ELR (cell line): ENCODE measurements around the gene LMAN1L.

Source experiments
- DNase-seq: peaks from one replicate; pipeline ENCODE4 v3.0.0-alpha.2; 2015; ENCODE audit warnings: low read depth

The LMAN1L gene

GRCh38 chr15:74794248-74794969 is 18.2 kb upstream of the LMAN1L start:
- DNase-seq: no peak

GRCh38 chr15:74794970-74795349 is 17.7 kb upstream of the LMAN1L start:
- DNase-seq: no peak

GRCh38 chr15:74795966-74796625 is 16.5 kb upstream of the LMAN1L start:
- DNase-seq: no peak

GRCh38 chr15:74798388-74799254 is 14.0 kb upstream of the LMAN1L start:
- DNase-seq: no peak

GRCh38 chr15:74799255-74799855 is 13.3 kb upstream of the LMAN1L start:
- no peak for DNase-seq

GRCh38 chr15:74799856-74800558 is 12.6 kb upstream of the LMAN1L start:
- peak; percentile 73 for DNase-seq

- DNase-seq: no peak
Observed at GRCh38 chr15:74800559-74801094, 12.0 kb upstream of the LMAN1L start.

- no peak for DNase-seq
Observed at GRCh38 chr15:74801311-74801997, 11.2 kb upstream of the LMAN1L start.

GRCh38 chr15:74802290-74802689 is 10.3 kb upstream of the LMAN1L start:
- DNase-seq: no peak

GRCh38 chr15:74802862-74803447 is 9.7 kb upstream of the LMAN1L start:
- no peak for DNase-seq

- DNase-seq: no peak
Observed at GRCh38 chr15:74804935-74805334, 7.7 kb upstream of the LMAN1L start.

GRCh38 chr15:74807282-74807681 is 5.4 kb upstream of the LMAN1L start:
- DNase-seq: no peak

- DNase-seq: peak; percentile 26
Observed at GRCh38 chr15:74808078-74808839, 4.4 kb upstream of the LMAN1L start.

- DNase-seq: no peak
Observed at GRCh38 chr15:74808840-74809229, 3.8 kb upstream of the LMAN1L start.

GRCh38 chr15:74809242-74809641 is 3.4 kb upstream of the LMAN1L start:
- DNase-seq: no peak

GRCh38 chr15:74809956-74810355 is 2.7 kb upstream of the LMAN1L start:
- DNase-seq: peak; percentile 47

GRCh38 chr15:74815121-74815934 is 2.7 kb downstream of the LMAN1L start:
- DNase-seq: no peak

- no peak for DNase-seq
Observed at GRCh38 chr15:74815961-74816360, 3.3 kb downstream of the LMAN1L start.
